Endometrium (tissue), 2 donors: Measurements from ENCODE around the gene MALSU1.

Experiments used
- FAIRE-seq: peaks from 2 replicates; lab custom pipeline; 2012; peaks lifted over from hg19 to GRCh38; lab: Jason Lieb, UNC
- donor health status: control.
- donor health status: control.

MALSU1 gene

GRCh38 chr7:23298885-23299769, at the start of gene MALSU1:
TSS of gene MALSU1 (plus strand) at chr7:23299339. CDS start at chr7:23299353, 14 bp downstream.
- peak; percentile 23 for FAIRE-seq

GRCh38 chr7:23249486-23249885, 49.7 kb upstream of the MALSU1 start:
- FAIRE-seq, result no peak

- no peak for FAIRE-seq
Measured at GRCh38 chr7:23254051-23254681, 45.0 kb upstream of the MALSU1 start.

- FAIRE-seq, result no peak
Measured at GRCh38 chr7:23256731-23257130, 42.4 kb upstream of the MALSU1 start.

- no peak for FAIRE-seq
Measured at GRCh38 chr7:23260371-23260770, 38.8 kb upstream of the MALSU1 start.

GRCh38 chr7:23261843-23262452, 37.2 kb upstream of the MALSU1 start:
- no peak for FAIRE-seq

- no peak for FAIRE-seq
Measured at GRCh38 chr7:23264916-23265458, 34.2 kb upstream of the MALSU1 start.

- no peak for FAIRE-seq
Measured at GRCh38 chr7:23266918-23267317, 32.2 kb upstream of the MALSU1 start.

GRCh38 chr7:23267357-23267756, 31.8 kb upstream of the MALSU1 start:
- FAIRE-seq, result no peak

GRCh38 chr7:23268167-23268566, 31.0 kb upstream of the MALSU1 start:
- FAIRE-seq, result no peak

- FAIRE-seq, result no peak
Measured at GRCh38 chr7:23268746-23269145, 30.4 kb upstream of the MALSU1 start.

- FAIRE-seq, result no peak
Measured at GRCh38 chr7:23272275-23272674, 26.9 kb upstream of the MALSU1 start.

GRCh38 chr7:23273141-23273599, 26.0 kb upstream of the MALSU1 start:
- no peak for FAIRE-seq

- no peak for FAIRE-seq
Measured at GRCh38 chr7:23275912-23276311, 23.2 kb upstream of the MALSU1 start.

- FAIRE-seq, result no peak
Measured at GRCh38 chr7:23276376-23276775, 22.8 kb upstream of the MALSU1 start.

- FAIRE-seq, result no peak
Measured at GRCh38 chr7:23276947-23277346, 22.2 kb upstream of the MALSU1 start.

- no peak for FAIRE-seq
Measured at GRCh38 chr7:23277359-23277989, 21.7 kb upstream of the MALSU1 start.

- no peak for FAIRE-seq
Measured at GRCh38 chr7:23279819-23280525, 19.2 kb upstream of the MALSU1 start.

GRCh38 chr7:23283086-23283485, 16.1 kb upstream of the MALSU1 start:
- no peak for FAIRE-seq

GRCh38 chr7:23284871-23285270, 14.3 kb upstream of the MALSU1 start:
- no peak for FAIRE-seq
